ENCODE measurements around the gene SLIT1.
"Not testable (repeated sequence)": the region's sequence is repeated elsewhere in the genome, so short reads cannot be mapped to it uniquely, and the experiment has no call there.

Gene SLIT1

GRCh38 chr10:97042716-97043562 is 142.8 kb downstream of the SLIT1 start:
- DNase-seq (ENCODE audit: low read depth): no peak

GRCh38 chr10:97042081-97042480 is 143.7 kb downstream of the SLIT1 start:
- DNase-seq (ENCODE audit: low read depth): no peak

GRCh38 chr10:97040706-97041105 is 145.1 kb downstream of the SLIT1 start:
- no peak for DNase-seq (ENCODE audit: low read depth)

GRCh38 chr10:97040248-97040584 is 145.5 kb downstream of the SLIT1 start:
- DNase-seq (ENCODE audit: low read depth): no peak

GRCh38 chr10:97039538-97040247 is 146.1 kb downstream of the SLIT1 start:
- no peak for DNase-seq (ENCODE audit: low read depth)

GRCh38 chr10:97038688-97039087 is 147.1 kb downstream of the SLIT1 start:
- no peak for DNase-seq (ENCODE audit: low read depth)

- DNase-seq (ENCODE audit: low read depth): peak; percentile 66
Observed at GRCh38 chr10:97037365-97038361, 148.1 kb downstream of the SLIT1 start.

GRCh38 chr10:97034958-97035769 is 150.6 kb downstream of the SLIT1 start:
- no peak for DNase-seq (ENCODE audit: low read depth)

GRCh38 chr10:97034301-97034700 is 151.5 kb downstream of the SLIT1 start:
- DNase-seq (ENCODE audit: low read depth): no peak

- DNase-seq (ENCODE audit: low read depth): not testable (repeated sequence)
Observed at GRCh38 chr10:97033841-97034240, 151.9 kb downstream of the SLIT1 start.

- no peak for DNase-seq (ENCODE audit: low read depth)
Observed at GRCh38 chr10:97032624-97033023, 153.1 kb downstream of the SLIT1 start.

- no peak for DNase-seq (ENCODE audit: low read depth)
Observed at GRCh38 chr10:97031459-97031858, 154.3 kb downstream of the SLIT1 start.

GRCh38 chr10:97030894-97031293 is 154.9 kb downstream of the SLIT1 start:
- DNase-seq (ENCODE audit: low read depth): no peak

GRCh38 chr10:97029271-97029670 is 156.5 kb downstream of the SLIT1 start:
- no peak for DNase-seq (ENCODE audit: low read depth)

- no peak for DNase-seq (ENCODE audit: low read depth)
Observed at GRCh38 chr10:97028832-97029178, 157.0 kb downstream of the SLIT1 start.

- DNase-seq (ENCODE audit: low read depth): peak; percentile 6
Observed at GRCh38 chr10:97028126-97028831, 157.5 kb downstream of the SLIT1 start.

GRCh38 chr10:97025613-97026242 is 160.0 kb downstream of the SLIT1 start:
- DNase-seq (ENCODE audit: low read depth): peak; percentile 17

GRCh38 chr10:97024168-97025073 is 161.3 kb downstream of the SLIT1 start:
- DNase-seq (ENCODE audit: low read depth): peak; percentile 3

Measured in GM04504 (cell line).